ENCODE results near the gene MICOS13. TPM values are rescaled to one million over a fixed set of nuclear protein-coding genes. Genes with fewer than 3 reads are reported as not detected.

The MICOS13 gene
- total RNA-seq, 1 donor from 2014 or later: 48.0 TPM

DNA sequence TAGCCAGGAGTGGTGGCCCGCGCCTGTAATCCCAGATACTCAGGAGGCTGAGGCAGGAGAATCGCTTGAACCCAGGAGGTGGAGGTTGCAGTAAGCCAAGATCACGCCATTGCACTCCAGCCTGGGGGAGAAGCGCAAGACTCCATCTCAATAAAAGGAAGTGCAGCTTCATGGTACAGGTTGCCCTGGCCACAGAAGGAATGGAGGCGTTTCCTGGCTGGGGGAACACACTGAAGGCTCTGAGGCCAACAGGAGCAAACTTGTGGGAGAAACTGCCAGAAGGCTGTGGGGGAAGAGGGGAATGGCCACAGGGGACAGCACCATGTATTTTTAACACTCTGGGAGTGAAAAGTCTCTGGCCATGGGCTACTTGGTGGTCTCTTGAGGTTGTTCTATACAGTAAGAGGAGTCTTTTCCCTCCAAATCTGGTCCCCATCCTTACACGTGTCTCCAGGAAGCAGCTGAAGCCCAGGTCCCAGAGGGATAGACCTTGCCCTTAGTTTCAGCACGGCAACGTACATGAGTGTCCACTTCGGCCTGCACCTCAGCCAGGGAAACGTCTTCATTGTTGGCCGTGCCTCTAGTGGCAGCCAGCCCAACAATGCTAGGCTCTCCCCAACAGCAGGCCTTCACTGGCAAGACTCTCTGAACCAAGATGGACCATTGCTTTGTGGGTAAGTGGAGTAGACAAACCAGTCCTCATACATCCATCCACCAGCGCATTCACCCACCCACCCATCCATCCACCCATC lies 7.4 kb downstream of the MICOS13 start:
- H3K9ac ChIP-seq (ENCODE audit: low read length): no peak overlapping the region
- no peaks in the 10 kb centered on the region for H3K9me3 ChIP-seq (ENCODE audit: insufficient read depth, low read depth, low read length)
- Mint-ChIP-seq H3K27me3 (ENCODE audit: low read depth, unreplicated experiment) (no peaks in the 10 kb centered on the region), H3K36me3 (ENCODE audit: low read depth, unreplicated experiment) (peaks cover 16% of the 10 kb centered on the region), H3K27ac (ENCODE audit: unreplicated experiment) (no peak overlapping the region), H3K4me1 (ENCODE audit: low read depth, unreplicated experiment) (no peaks in the 10 kb centered on the region), H3K4me3 (ENCODE audit: unreplicated experiment) (no peak overlapping the region), H3K9me3 (ENCODE audit: unreplicated experiment) (no peaks in the 10 kb centered on the region)
- no peak overlapping the region for H3K4me3 ChIP-seq (ENCODE audit: insufficient read depth, low read depth, low read length)
- no peaks in the 10 kb centered on the region for H3K4me1 ChIP-seq (ENCODE audit: insufficient read depth, low read length)
- DNase-seq (ENCODE audit: low read depth) (no peak), FAIRE-seq (no peak)
- peaks cover 8% of the 10 kb centered on the region for H4K20me1 ChIP-seq (ENCODE audit: insufficient read depth, low read length)
- H2AFZ ChIP-seq (ENCODE audit: low read depth, low read length): no peak overlapping the region
- H3K27ac ChIP-seq (ENCODE audit: low read depth, low read length): no peak overlapping the region
- peaks cover 8% of the 10 kb centered on the region for H3K36me3 ChIP-seq (ENCODE audit: insufficient read depth, low read length)
- TF ChIP-seq, protein P1, sequence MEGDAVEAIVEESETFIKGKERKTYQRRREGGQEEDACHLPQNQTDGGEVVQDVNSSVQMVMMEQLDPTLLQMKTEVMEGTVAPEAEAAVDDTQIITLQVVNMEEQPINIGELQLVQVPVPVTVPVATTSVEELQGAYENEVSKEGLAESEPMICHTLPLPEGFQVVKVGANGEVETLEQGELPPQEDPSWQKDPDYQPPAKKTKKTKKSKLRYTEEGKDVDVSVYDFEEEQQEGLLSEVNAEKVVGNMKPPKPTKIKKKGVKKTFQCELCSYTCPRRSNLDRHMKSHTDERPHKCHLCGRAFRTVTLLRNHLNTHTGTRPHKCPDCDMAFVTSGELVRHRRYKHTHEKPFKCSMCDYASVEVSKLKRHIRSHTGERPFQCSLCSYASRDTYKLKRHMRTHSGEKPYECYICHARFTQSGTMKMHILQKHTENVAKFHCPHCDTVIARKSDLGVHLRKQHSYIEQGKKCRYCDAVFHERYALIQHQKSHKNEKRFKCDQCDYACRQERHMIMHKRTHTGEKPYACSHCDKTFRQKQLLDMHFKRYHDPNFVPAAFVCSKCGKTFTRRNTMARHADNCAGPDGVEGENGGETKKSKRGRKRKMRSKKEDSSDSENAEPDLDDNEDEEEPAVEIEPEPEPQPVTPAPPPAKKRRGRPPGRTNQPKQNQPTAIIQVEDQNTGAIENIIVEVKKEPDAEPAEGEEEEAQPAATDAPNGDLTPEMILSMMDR (IDR thresholded peaks at IDR 0.05; ENCODE audit: insufficient read depth, low read depth, low read length): no peak
- TF ChIP-seq EZH2 (IDR thresholded peaks at IDR 0.05; ENCODE audit: insufficient read depth, low read length): no peak
- H3K79me2 ChIP-seq (ENCODE audit: insufficient read depth, low read length): peaks cover 3% of the 10 kb centered on the region
- H3K4me2 ChIP-seq (ENCODE audit: low read length): no peak overlapping the region
- H3K27me3 ChIP-seq (ENCODE audit: insufficient read depth, low read length): no peaks in the 10 kb centered on the region

DNA sequence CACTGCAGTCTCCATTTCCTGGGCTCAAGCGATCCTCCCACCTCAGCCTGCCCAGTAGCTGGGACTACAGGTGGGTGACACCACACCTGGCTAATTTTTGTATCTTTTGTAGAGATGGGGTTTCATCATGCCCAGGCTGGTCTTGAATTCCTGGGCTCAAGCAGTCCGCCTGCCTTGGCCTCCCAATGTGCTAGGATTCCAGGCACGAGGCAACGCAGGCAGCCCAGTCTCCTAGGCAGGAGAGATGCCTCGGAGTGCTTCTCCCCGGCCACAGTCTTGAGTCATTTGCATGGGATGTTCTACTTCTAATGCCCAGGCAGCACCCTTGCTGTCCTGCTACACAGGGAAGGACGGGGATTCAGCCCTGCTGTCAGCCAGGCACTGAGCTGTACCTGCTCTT lies 8.7 kb downstream of the MICOS13 start:
- Mint-ChIP-seq H3K36me3 (ENCODE audit: low read depth, unreplicated experiment) (peaks cover 18% of the 10 kb centered on the region), H3K9me3 (ENCODE audit: unreplicated experiment) (no peaks in the 10 kb centered on the region), H3K4me3 (ENCODE audit: unreplicated experiment) (no peak overlapping the region), H3K4me1 (ENCODE audit: low read depth, unreplicated experiment) (peaks cover 3% of the 10 kb centered on the region), H3K27me3 (ENCODE audit: low read depth, unreplicated experiment) (no peaks in the 10 kb centered on the region), H3K27ac (ENCODE audit: unreplicated experiment) (no peak overlapping the region)
- no peaks in the 10 kb centered on the region for H3K9me3 ChIP-seq (ENCODE audit: insufficient read depth, low read depth, low read length)
- no peak for FAIRE-seq
- H3K36me3 ChIP-seq (ENCODE audit: insufficient read depth, low read length): peaks cover 18% of the 10 kb centered on the region
- TF ChIP-seq, protein P1 (IDR thresholded peaks at IDR 0.05; ENCODE audit: insufficient read depth, low read depth, low read length): no peak
- no peak for TF ChIP-seq EZH2 (IDR thresholded peaks at IDR 0.05; ENCODE audit: insufficient read depth, low read length)
- no peak overlapping the region for H2AFZ ChIP-seq (ENCODE audit: low read depth, low read length)
- H3K4me1 ChIP-seq (ENCODE audit: insufficient read depth, low read length): no peaks in the 10 kb centered on the region
- peaks cover 9% of the 10 kb centered on the region for H3K79me2 ChIP-seq (ENCODE audit: insufficient read depth, low read length)
- no peaks in the 10 kb centered on the region for H3K27me3 ChIP-seq (ENCODE audit: insufficient read depth, low read length)
- peaks cover 20% of the 10 kb centered on the region for H4K20me1 ChIP-seq (ENCODE audit: insufficient read depth, low read length)
- no peak overlapping the region for H3K4me2 ChIP-seq (ENCODE audit: low read length)
- no peak overlapping the region for H3K27ac ChIP-seq (ENCODE audit: low read depth, low read length)
- DNase-seq (ENCODE audit: low read depth): no peak
- H3K4me3 ChIP-seq (ENCODE audit: insufficient read depth, low read depth, low read length): no peak overlapping the region
- H3K9ac ChIP-seq (ENCODE audit: low read length): no peak overlapping the region

DNA sequence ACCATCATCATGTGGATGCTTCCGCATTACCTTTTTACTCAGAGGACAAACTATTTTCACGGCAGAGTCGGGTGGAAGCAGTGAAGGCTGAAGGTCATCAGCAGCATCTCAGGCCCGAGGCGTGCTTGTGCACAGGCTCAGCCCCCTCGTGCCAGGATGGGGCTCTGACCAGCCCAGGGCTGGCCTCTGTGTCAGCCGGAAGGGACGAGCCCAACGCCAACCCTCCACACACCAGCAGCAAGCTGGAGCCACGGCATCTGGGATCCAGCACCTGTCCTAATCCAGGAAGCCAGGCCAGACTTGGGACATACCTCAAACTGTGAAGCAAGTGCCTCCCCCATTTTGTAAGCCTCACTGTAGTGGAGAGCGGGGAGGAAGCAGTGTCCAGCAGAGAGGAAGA lies 11.1 kb downstream of the MICOS13 start:
- peaks cover 9% of the 10 kb centered on the region for H3K4me1 Mint-ChIP-seq (ENCODE audit: low read depth, unreplicated experiment)
- FAIRE-seq (no peak), DNase-seq (ENCODE audit: low read depth) (no peak)
- H3K9me3 Mint-ChIP-seq (ENCODE audit: unreplicated experiment): no peaks in the 10 kb centered on the region
- H2AFZ ChIP-seq (ENCODE audit: low read depth, low read length): no peak overlapping the region
- H3K4me2 ChIP-seq (ENCODE audit: low read length): no peak overlapping the region
- H3K27me3 ChIP-seq (ENCODE audit: insufficient read depth, low read length): no peaks in the 10 kb centered on the region
- no peak overlapping the region for H3K4me3 Mint-ChIP-seq (ENCODE audit: unreplicated experiment)
- H3K36me3 Mint-ChIP-seq (ENCODE audit: low read depth, unreplicated experiment): peaks cover 27% of the 10 kb centered on the region
- H3K36me3 ChIP-seq (ENCODE audit: insufficient read depth, low read length): peaks cover 33% of the 10 kb centered on the region
- no peak overlapping the region for H3K9ac ChIP-seq (ENCODE audit: low read length)
- H3K27ac ChIP-seq (ENCODE audit: low read depth, low read length): no peak overlapping the region
- peaks cover 9% of the 10 kb centered on the region for H3K79me2 ChIP-seq (ENCODE audit: insufficient read depth, low read length)
- no peak overlapping the region for H3K27ac Mint-ChIP-seq (ENCODE audit: unreplicated experiment)
- H3K4me1 ChIP-seq (ENCODE audit: insufficient read depth, low read length): peaks cover 4% of the 10 kb centered on the region
- no peaks in the 10 kb centered on the region for H3K9me3 ChIP-seq (ENCODE audit: insufficient read depth, low read depth, low read length)
- H3K27me3 Mint-ChIP-seq (ENCODE audit: low read depth, unreplicated experiment): no peaks in the 10 kb centered on the region
- no peak for TF ChIP-seq EZH2 (IDR thresholded peaks at IDR 0.05; ENCODE audit: insufficient read depth, low read length)
- TF ChIP-seq, protein P1 (IDR thresholded peaks at IDR 0.05; ENCODE audit: insufficient read depth, low read depth, low read length): no peak
- peaks cover 43% of the 10 kb centered on the region for H4K20me1 ChIP-seq (ENCODE audit: insufficient read depth, low read length)
- H3K4me3 ChIP-seq (ENCODE audit: insufficient read depth, low read depth, low read length): no peak overlapping the region

All from astrocyte (in vitro differentiated cells and primary cell).